Testis (tissue), 2 donors: Measurements from ENCODE around the gene KCNN3.

Experiments
- POLR2A ChIP-seq: fragments of 450-650 bp; IDR thresholded peaks from one replicate; pipeline ENCODE4 v1.6.1; 2017; ENCODE audit warnings: antibody characterized with exemption, mild to moderate bottlenecking, moderate library complexity
- TF ChIP-seq, protein P1 (sequence below), 3 experiments: fragments of 450-650 bp in 2 of 3; fragments of 200-600 bp in 1 of 3; sonication (generic) in 1 of 3; IDR thresholded peaks; one replicate each; pipeline ENCODE4 v1.5.1; 2016 to 2019; ENCODE audit warnings: antibody characterized with exemption in 3 of 3, mild to moderate bottlenecking in 2 of 3, moderate library complexity in 1 of 3

DNA sequence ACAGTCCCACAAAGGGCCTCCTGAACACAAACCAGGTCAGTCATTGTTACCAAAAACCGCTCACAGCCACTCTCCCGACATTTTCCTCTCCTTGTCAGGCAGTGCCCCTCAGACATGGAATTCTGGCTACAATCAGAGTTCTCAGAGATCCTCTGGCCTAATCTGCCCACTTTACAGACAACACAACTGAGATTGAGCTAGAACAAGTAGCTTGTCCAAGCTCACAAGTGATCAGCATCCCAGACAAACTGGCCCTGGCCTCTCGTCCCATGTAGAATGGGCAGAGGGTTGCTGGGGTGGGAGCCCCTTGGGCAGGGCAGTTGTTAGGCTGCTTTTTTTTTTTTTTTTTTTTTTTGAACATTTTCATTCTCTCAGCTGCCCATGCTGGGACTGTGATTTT lies 57.2 kb downstream of the KCNN3 start:
- TF ChIP-seq, protein P1, sequence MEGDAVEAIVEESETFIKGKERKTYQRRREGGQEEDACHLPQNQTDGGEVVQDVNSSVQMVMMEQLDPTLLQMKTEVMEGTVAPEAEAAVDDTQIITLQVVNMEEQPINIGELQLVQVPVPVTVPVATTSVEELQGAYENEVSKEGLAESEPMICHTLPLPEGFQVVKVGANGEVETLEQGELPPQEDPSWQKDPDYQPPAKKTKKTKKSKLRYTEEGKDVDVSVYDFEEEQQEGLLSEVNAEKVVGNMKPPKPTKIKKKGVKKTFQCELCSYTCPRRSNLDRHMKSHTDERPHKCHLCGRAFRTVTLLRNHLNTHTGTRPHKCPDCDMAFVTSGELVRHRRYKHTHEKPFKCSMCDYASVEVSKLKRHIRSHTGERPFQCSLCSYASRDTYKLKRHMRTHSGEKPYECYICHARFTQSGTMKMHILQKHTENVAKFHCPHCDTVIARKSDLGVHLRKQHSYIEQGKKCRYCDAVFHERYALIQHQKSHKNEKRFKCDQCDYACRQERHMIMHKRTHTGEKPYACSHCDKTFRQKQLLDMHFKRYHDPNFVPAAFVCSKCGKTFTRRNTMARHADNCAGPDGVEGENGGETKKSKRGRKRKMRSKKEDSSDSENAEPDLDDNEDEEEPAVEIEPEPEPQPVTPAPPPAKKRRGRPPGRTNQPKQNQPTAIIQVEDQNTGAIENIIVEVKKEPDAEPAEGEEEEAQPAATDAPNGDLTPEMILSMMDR (IDR thresholded peaks at IDR 0.05) = no peak
- TF ChIP-seq POLR2A = no peak
